ENCODE results near the gene LARGE1.

LARGE1 gene

DNA sequence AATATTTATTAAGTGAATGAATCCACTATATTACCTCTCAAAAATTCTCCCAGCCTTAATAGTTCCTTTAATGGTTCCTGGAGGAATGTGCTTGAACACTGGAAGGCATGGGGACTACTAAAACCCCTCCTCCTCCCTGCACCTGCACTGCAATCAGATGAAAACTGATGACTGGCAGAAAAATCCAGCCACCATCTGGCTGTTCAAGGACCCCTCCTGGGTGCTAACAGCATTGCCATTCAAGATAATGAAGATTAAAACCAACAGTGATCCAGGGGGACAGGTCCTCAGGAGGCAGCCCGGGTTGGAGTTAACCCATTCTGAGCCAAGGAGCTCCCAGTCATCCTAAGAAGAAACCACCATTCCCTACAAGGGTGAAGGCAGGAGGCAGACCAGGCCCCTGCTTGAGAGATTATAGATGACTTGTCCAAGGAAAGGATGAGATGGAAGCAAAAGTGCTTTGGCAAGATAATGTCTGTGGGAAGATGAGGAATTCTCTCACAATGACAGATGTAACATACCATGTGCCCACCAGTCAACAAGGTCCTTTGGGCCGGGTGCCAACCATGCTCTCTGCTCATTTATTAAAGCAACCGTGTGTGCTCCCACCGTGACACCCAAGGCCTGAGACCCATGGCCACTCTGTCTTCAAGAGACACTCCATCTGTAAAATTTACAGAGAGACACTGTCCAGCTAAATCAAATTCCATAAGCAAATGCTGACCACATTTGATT, 90.6 kb downstream of the LARGE1 start:
- in situ Hi-C loops (cut with MboI; ENCODE audit: low sequenced_read_pairs): no loop called here

DNA sequence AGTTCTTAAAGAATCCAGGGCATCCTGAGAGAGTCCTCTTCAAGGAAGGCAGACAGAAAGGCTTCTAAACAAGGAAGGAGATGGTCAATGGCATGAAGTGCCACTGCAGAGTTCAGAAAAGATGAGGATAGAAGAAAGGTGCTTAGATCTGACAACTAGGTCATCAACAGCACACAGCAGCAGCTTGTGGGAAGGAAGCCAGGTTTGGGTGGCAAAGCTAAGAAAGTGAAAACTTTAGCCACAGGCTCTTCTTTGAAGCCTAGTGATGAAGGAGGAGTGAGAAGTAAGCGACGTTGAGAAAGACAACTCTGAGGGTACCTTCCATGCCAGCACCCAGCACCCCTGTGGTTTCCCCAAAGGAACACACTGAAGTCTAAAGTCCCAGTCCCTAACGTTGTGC, 92.0 kb downstream of the LARGE1 start:
- in situ Hi-C loops (cut with MboI; ENCODE audit: low sequenced_read_pairs): no loop called here

DNA sequence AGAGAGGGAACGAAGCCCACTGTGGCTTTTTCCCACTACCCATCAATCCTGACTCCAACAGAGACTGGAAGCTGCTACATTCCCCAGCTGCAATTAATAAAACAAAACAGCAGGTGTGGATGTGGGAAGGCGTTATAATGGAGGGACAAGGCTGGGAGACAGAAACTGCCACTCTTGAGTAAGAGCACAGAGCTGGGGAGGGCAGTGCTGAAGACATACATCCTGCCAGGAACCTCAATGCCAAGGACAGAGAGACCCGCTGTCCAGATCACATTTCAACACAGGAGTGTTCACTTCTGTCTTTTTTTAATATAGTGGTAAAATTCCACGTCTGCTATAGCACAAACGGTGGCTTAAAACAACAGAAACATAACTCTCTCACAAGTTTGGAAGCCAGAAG, 94.5 kb downstream of the LARGE1 start:
- in situ Hi-C loops (cut with MboI; ENCODE audit: low sequenced_read_pairs): no loop called here

DNA sequence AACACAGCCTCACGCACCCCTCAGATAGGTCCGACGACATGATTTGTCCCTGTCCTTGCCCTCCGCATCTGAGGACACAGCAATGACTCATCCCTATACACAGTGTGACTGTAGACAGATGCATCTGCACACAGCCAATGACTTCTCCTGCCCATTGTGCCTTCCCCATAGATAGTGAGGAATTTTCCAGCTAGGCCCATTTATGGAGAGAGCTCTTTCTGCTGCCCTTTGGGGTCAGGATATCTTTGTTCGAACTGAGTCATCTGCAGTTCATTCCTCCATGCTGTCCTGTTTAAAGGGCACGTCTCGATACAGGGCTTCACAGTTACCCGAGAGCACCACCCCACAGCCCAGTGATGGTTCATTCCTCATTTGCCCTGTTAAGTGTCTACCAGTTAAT, 96.7 kb downstream of the LARGE1 start:
- in situ Hi-C loops (cut with MboI; ENCODE audit: low sequenced_read_pairs): no loop called here

DNA sequence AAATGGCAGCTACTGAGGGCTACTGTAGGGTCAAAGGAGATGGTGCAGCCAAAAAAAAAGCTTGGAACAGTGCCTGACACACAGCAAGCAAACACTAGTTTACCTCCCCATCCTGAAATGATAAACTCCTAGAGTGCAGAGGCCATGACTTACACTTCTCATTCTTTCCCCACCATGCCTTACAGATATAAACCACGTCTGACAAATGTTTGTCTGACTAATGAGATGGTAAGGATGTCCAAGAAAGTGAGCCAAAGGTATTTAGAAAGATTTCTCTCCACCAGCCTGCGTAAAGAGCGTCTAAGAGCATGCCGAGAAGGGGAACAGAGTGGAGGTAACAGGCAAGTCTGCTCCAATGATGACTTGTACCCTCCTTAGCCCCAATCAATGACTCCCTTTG, 99.0 kb downstream of the LARGE1 start:
- in situ Hi-C loops (cut with MboI; ENCODE audit: low sequenced_read_pairs): no loop called here

DNA sequence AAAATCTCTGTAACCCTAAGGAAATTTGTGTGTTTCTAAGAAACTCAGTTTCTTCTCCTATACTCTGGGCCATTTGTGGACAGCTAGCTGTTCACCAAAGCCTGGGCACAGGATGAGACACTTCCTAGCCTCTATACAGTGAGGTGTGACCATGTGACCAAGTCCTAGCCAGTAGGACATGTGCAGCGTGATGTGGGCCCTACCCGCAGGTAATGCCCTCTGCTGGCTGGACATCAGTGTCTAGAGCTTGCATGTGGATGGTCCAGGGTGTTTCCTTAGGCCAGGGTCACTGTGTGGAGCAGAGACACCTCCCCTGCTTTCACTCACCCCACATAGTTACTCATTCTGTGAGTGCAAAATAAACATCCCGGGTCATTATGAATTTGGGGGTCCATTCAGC, 100.5 kb downstream of the LARGE1 start:
- in situ Hi-C loops (cut with MboI; ENCODE audit: low sequenced_read_pairs): no loop called here

DNA sequence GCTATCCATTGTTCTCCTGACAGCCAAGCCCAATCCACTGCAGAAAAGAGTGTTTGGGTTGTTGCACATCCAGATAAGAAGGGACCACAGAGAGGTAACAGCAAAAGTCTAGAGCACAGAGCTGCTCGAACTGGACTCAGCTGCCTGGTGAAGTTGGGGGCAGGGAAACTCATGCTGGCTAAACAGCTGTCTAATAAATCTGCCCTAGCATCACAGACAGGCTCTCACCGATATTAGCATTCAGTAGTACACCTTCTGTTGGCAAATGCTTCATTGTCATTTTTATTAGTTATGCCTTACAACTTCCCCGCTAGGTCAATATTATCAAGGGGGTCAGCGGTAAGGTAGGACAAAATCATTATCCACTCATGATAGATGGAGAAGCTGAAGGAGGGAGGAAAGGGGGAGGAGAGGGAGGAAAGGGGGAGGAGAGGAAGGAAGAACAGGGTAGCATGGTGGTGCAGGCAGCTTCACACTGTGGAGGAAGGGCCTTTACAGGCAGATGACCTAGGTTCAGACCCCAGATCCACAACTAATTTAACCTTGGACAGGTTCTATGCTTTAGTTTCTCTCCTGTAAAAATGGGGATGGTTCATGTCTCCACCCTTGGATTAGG, 102.7 kb downstream of the LARGE1 start:
- in situ Hi-C loops (cut with MboI; ENCODE audit: low sequenced_read_pairs): no loop called here

DNA sequence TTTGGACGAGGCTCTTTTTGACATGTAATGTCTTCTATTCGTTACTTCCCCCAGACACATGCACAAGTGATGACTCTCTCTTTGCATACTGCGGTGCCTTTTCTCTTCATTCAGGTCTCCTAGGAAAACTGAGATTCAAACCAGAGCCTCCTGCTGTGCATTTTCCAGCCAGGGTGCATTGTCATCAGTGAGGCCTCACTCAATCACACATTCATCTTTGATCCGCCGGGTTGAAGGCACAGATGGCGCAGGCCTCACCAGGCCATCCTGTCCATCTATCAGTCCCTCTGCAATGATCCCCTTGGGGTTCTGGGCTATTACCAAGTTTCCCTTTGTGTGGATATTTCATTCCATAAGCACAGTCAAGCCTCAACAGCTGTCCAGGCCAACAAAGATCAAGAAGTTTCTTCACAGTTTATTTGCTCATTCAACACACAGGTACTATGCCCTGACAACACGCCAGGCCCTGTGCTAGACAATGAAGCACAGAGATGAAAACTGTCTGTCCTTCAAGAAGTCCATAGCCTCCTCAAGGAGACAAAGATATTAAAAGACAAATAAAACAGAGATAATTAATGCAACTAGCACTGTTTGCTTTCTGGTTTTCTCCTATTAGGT, 107.8 kb downstream of the LARGE1 start:
- in situ Hi-C loops (cut with MboI; ENCODE audit: low sequenced_read_pairs): no loop called here

DNA sequence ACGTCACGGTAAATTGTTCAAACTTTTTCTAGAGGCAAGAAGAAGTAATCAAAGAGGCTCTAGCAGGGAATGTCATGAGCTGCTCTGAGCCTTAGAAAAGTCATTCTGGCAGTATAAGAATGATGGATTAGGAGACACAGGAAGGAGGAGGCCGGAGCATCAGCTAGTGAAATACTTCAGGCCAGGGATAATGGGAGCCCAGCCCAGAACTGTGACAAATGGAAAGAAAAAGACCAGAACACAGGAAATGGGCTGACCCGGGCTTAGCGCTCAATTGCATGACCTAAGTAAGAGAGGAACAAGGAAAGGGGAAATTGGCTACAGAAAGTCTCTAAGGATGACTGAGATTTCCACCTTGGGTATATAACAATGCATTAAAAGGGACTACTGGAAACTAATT, 108.6 kb downstream of the LARGE1 start:
- in situ Hi-C loops (cut with MboI; ENCODE audit: low sequenced_read_pairs): no loop called here

DNA sequence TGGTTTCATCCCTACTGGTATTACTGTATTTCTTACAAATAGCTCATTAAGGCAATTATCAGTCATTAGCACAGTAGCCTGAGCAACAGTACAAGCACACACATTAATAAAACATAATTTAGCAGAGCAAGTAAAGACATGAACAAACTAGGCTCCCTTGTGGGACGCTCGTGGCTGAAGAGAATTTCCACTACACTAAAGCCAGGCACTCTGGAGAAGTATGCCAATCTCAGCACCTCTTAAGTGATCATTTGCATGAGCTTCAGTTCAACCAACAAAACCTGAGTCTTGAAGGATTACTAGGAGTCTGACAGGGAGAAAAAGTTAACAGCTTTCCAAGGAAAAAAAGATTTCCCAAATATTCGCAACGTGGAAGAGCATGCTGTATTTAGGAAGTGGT, 109.1 kb downstream of the LARGE1 start:
- in situ Hi-C loops (cut with MboI; ENCODE audit: low sequenced_read_pairs): no loop called here

DNA sequence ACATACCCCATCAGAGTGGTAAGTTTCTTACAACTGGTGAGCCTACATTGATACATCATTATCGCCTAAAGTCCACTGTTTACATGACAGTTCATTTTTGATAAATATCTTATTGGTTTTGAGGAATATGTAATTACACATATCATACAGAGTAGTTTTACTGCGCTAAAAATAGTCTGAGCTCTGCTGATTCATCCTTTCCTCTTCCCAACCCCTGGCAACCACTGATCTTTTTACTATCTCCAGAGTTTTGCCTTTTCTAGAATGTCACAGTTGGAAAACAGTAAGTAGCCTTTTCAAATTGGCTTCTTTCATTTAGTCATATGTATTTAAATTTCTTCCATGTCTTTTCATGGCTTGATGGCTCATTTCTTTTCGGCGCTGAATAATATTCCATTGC, 112.8 kb downstream of the LARGE1 start:
- in situ Hi-C loops (cut with MboI; ENCODE audit: low sequenced_read_pairs): no loop called here

DNA sequence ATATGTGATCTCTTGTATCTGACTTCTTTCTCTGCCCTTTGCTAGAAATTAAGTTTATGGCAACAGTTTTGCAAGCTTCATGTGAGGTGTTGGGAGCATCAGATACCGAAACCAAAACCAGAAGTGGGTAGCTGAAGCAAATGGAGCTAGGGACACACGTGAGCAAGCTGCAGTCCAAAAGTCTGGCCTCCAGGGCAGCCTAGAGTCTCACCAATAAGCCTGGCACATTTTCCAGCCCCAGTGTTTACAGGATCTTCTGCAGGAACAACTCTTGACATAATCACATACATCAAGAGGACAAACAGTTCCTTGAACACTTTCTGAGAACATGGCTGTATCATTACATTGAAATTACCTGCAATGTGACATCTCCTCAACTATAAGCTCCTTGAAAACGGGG, 114.1 kb downstream of the LARGE1 start:
- in situ Hi-C loops (cut with MboI; ENCODE audit: low sequenced_read_pairs): no loop called here

DNA sequence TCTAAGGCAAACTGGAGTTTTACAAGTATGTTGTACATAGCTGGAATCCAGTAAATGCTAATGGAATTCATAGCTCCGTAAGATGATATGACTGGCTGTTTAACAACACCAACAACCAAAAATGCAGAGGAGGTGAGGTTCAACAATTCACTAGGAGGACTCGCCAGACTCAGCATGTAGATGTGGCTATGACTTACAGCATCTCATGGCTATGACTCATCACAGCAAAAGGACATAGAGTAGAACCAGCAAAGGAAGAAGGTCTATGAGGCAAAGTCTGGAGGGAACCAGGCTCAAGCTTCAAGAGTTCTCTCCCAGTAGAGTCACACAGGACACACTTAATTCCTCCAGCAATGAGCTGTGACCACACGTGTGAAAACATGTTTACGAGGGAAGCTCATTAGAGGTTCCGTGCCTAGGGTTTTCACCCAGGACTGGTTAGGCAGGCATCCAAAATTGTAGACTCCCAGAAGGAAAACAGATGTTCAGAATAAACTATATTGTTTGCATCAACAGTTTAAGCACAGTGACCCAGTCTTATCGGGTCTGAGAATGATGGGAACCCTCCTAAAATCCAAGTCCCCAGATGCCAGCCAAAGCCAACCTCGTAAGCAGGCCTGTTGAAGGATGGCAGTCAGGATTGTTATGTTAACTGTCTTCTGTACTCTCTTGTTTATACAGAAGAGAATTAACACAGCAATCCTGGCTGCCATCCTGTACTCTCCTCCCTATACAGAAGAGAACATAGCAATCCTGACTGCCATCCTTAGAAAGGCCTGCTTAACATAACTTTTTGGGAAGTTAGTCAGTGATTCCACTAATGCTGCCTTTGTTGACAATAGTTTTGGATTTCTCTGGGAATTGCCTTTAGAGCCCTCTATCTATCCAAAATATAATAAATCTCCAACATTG, 116.6 kb downstream of the LARGE1 start:
- in situ Hi-C loops (cut with MboI; ENCODE audit: low sequenced_read_pairs): no loop called here

DNA sequence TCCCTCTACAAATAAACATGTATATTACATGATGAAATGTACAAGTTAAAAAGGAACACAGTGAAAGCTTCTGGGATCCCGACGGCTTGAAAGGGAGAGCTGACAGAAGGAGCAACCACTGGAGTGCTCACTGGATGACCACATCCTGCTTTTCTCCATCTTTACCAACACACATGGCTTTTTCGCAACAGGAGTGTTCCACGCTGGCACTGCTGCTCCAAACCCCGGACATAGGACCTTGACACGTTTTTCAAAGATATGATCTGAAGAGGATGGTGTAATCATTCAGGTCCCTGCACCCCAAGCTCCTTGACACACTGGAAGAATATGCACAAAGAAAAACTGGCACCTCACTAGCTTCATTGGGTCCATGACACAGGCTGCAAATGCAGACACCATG, 121.9 kb downstream of the LARGE1 start:
- in situ Hi-C loops (cut with MboI; ENCODE audit: low sequenced_read_pairs): no loop called here

DNA sequence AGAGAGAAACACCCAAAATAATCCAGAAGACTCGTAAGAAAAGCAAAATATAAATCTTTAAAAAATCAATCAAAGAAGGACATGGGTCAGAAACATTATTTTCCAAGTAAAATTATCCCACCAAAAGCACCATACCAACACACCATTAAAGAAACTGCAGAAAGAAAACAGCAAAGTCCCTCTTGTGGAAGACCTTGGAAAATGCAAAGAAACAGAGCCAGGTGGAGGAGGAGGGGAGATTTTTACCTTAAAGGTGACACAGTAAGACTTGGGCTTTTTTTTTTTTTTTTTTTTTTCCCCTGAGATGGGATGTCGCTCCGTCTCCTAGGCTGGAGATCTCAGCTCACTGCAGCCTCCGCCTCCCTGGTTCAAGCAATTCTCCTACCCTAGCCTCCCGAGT, 123.8 kb downstream of the LARGE1 start:
- in situ Hi-C loops (cut with MboI; ENCODE audit: low sequenced_read_pairs): no loop called here

DNA sequence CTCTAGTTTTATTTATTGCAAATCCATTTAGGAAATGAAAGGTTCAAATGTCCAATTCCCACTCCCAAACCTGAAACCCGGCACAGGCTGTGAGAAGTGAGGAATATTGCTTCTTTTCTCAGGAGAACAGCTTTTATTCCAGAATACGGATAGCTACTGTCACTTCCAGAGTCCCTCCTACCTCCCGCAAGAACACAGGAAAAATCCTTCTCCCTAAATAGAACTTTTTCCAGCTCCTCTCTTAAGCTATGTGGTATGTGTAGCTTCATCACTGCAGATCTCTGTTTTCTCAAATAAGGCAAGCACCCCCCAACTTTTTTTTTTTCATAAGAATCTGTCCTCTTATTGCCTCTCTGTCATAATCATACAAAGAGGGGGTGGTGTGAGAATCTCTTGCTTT, 126.8 kb downstream of the LARGE1 start:
- in situ Hi-C loops (cut with MboI; ENCODE audit: low sequenced_read_pairs): no loop called here

DNA sequence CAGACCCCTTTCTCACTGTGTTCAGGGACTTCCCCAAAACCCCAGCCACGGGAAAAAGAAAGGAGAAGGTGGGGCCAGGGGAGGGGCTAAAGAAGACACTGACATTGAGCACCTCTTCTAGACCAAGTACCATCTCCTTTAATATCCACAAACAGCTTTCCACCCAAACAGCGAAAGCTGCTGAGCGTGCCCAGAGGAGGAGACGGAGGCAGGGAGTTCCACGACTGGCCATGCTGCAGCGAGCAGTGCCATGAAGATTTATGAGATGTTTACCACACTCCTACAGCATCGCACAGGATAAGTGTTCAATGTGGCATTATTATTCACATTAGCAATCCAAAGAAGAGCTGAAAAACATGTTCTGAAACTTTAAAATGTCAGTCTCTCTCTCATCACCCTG, 127.4 kb downstream of the LARGE1 start:
- in situ Hi-C loops (cut with MboI; ENCODE audit: low sequenced_read_pairs): no loop called here

DNA sequence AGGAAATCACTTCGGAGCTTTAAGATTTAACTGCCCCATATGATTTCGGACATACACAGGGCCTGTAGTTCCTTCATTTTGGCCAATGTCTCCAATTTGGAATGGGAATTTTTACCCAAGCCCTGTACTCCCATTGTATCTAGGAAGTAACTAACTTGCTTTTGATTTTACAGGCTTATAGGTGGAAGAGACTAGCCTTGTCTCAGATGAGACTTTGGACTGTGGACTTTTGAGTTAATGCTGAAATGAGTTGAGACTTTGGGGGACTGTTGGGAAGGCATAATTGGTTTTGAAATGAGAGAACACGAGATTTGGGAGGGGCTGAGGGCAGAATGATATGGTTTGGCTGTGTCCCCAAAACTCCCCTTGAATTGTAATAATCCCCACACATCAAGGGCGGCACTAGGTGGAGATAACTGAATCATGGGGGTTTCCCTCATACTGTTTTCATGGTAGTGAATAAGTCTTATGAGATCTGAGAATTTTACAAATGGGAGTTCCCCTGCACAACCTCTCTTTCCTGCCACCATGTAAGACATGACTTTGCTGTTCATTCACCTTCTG, 130.5 kb downstream of the LARGE1 start:
- in situ Hi-C loops (cut with MboI; ENCODE audit: low sequenced_read_pairs): no loop called here

DNA sequence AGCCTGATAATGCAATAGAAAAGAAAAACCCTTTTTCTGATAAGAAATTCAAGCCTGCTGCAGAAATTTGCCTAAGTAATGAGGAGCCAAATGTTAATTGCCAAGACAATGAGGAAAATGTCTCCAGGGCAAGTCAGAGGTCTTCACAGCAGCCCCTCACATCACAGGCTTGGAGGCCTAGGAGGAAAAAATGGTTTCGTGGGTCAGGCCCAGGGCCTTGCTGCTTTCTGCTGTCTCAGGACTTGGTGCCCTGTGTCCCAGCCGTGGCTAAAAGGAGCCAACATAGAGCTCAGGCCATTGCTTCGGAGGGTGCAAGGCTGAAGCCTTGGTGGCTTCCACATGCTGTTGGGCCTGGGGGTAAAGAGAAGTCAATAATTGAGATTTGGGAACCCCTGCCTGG, 131.3 kb downstream of the LARGE1 start:
- in situ Hi-C loops (cut with MboI; ENCODE audit: low sequenced_read_pairs): no loop called here

DNA sequence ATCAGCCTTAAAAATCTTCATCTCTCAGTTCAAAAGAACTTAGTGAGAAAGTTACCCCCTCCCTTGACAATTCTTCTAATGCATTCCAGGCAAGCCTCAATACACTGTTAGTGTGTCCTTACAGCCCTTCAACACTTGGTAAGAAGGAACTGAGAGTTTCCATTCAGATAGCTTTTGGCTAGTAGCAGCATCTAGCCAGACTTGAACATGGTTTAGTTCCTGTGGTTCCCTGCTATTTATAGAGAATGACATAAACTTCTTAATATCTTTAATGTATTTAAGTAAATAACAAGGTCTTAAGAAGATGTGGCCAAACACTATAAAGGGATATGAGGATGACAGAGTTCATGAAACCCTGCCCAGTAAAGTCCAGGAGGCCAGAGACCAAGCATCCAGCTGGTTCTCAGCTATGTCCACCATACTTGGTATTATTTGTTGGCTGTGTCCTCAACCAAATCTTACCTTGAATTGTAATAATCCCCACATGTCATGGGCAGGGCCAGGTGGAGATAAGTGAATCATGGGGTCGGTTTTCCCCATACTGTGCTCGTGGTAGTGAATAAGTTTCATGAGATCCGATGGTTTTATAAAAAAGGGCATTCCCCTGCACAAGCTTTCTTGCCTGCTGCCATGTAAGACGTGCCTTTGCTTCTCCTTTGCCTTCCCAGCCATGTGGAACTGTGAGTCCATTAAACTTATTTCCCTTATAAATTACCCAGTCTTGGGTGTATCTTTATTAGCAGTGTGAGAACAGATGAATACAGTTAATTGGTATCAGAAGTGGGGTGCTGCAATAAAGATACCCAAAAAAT, 132.4 kb downstream of the LARGE1 start:
- in situ Hi-C loops (cut with MboI; ENCODE audit: low sequenced_read_pairs): no loop called here
